Breast epithelium (tissue), 3 donors: ENCODE data around the gene CRYBG3.

Experiments
- CTCF ChIP-seq, 3 donors: fragments of 450-650 bp; IDR thresholded peaks; one replicate each; pipeline ENCODE4 v1.5.1; 2016 to 2017; ENCODE audit warnings: antibody characterized with exemption in 3 of 3, mild to moderate bottlenecking in 3 of 3, moderate library complexity in 3 of 3
- POLR2A ChIP-seq: fragments of 450-650 bp; IDR thresholded peaks from one replicate; pipeline ENCODE4 v1.6.1; 2016; ENCODE audit warnings: antibody characterized with exemption, mild to moderate bottlenecking, moderate library complexity
- POLR2AphosphoS5 ChIP-seq, 3 donors: sonication (generic); formaldehyde crosslinking; IDR thresholded peaks; one replicate each; pipeline ENCODE4 v1.6.1; 2017; ENCODE audit warnings: antibody characterized with exemption in 3 of 3

- TF ChIP-seq CTCF (IDR thresholded peaks at IDR 0.05): no peak
- no peak for TF ChIP-seq POLR2A
- TF ChIP-seq POLR2AphosphoS5 (IDR thresholded peaks at IDR 0.05): no peak
Measured at GRCh38 chr3:97983933-97984491, 162.2 kb downstream of the CRYBG3 start.
